SK-MEL-5 (cell line): ENCODE measurements around the gene ORAI3. TPM values are rescaled to one million over a fixed set of nuclear protein-coding genes. Genes with fewer than 3 reads are reported as not detected.

Source experiments
- DNase-seq: peaks from one replicate; pipeline ENCODE4 v3.0.0-alpha.2; 2016; ENCODE audit warnings: low read depth, low spot score
- in situ Hi-C: cut with HindIII; loops from 2 replicates; pipeline ENCODE4 v1.10.0; 2016; ENCODE audit warnings: low sequenced_read_pairs, high pct_unique_total_duplicates, low pct_unique_long_range_greater_than_20kb
- total RNA-seq: library from RNA; depleted of rRNA; stranded (reverse); fragments of >200 nt; shearing (Covaris generic); gene quantifications from 2 replicates; pipeline ENCODE4 v1.2.3, GENCODE V29; 2014

Gene ORAI3
- total RNA-seq, 1 experiment from 2014 or later: 43.9 TPM

DNA sequence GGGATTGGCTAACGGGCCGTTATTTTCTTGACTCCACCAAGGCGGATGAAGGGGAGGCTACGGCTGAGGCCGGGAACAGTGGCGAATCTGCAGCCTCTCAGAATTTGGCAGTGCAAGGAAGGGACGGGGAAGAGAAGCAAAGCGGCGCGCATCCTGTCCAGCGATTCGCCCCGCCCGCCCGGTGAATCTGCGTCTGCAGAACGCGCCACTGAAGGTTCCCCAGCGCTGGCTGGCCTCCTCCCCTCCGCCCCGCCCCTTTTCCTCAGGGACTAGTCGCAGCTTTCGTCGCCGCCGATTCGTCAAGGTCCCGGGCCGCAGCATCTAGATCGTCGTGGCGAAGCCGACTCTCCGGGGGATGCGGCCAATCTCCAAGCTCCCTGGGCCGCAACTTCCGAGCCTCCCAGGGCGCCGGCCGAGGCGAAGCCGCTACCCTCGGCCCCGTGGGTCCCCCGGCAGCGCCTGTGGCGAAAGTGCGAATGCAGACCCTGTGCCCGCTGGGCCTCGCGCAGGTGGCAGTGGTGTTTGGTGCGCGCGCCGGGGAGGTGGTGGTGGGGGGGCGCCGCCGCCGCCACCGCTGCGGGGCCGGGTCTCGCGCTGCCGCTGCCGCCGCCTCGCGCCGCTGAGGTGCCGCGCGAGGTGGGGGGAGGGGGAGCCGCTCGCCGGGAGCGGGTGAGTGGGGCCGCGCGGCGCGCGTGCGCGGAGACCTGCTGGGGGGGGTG lies 8.7 kb downstream of the ORAI3 start, which contains the start of gene SETD1A:
TSS of gene SETD1A (plus strand) at position 299 of the 719 bp plus-strand sequence. CDS start 978 bp downstream, outside the sequence.
- in situ Hi-C loops: no loop called here
- DNase-seq: peak; percentile 91

DNA sequence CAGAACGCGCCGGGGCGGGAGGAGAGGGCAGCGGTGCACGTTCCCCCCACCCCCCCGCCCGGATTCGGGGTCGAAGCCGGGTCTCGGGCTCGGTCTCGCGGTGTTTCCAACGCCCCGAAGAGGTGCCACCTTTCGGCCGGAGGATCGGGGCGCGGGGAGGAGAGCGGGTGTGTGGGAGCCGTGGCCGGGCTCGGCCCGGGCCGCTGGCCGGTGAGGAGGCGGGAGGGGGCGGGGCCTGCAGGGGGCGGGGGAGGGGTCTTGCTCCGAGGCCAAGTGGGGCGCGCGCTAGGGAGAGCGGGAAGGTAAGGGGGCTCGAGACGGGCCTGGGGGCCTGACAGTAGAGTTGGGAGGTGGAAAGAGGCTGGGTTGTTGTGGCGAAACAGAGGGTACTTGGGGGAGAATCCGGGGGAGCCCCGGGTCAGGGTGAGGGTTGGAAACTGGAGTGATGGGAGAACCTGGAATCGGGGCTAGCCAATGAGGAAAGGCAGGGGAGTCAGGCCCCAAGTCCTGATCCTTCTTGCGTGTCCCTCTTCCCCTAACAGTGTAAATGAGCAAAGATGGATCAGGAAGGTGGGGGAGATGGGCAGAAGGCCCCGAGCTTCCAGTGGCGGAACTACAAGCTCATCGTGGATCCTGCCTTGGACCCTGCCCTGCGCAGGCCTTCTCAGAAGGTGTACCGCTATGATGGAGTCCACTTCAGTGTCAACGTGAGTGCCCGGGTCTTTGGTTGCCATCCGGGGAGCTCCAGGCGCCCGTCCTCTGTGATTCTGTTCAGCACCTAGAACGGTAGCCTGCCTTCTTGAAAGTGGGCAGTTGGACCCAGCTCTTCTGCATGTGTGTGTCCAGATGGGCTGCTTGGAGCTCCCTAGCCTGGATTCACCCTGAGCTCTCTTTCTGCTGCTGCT lies 9.6 kb downstream of the ORAI3 start:
- in situ Hi-C loops: no loop called here
- DNase-seq: peak; percentile 42

DNA sequence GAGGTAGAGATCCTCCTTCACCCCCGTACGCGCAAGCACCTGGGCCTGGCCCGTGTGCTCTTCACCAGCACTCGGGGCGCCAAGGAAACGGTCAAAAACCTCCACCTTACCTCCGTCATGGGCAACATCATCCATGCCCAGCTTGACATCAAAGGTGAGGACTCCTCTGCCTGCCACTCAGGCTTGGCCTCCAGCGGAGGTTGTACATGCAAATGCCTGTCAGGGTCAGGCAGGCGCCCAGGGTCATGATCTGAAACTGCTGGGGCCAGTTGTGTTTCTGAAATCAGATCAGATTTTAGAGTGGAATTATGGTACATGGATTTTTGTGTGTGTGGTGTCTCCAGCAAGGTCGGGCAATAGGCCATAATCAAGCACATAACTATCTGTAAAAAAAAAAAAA lies 12.5 kb downstream of the ORAI3 start:
- DNase-seq: no peak

DNA sequence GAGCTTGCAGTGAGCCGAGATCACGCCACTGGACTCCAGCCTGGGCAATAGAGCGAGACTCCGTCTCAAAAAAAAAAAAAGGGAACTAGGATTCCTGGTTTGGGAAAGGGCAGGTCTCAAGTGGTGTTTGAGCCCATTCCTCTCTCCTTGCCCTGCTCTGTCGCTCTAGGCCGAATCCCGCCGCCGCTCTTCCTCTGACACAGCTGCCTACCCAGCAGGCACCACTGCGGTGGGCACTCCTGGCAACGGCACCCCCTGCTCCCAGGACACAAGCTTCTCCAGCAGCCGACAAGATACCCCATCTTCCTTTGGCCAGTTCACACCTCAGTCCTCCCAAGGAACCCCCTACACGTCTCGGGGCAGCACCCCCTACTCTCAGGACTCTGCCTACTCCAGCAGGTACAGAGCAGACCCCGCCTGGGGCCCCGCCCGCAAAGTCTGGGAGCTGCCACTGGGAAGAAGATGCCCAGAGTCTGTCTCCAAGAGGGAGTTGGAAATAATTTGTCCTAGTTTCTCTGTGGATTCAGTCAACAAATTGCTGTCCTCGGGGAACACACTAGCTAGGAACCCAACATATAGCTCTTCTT lies 15.2 kb downstream of the ORAI3 start:
- DNase-seq: no peak
- in situ Hi-C loops: no loop called here

More for the DNA sequence above, 12.5 kb downstream of the ORAI3 start:
- in situ Hi-C loops: no loop called here

DNA sequence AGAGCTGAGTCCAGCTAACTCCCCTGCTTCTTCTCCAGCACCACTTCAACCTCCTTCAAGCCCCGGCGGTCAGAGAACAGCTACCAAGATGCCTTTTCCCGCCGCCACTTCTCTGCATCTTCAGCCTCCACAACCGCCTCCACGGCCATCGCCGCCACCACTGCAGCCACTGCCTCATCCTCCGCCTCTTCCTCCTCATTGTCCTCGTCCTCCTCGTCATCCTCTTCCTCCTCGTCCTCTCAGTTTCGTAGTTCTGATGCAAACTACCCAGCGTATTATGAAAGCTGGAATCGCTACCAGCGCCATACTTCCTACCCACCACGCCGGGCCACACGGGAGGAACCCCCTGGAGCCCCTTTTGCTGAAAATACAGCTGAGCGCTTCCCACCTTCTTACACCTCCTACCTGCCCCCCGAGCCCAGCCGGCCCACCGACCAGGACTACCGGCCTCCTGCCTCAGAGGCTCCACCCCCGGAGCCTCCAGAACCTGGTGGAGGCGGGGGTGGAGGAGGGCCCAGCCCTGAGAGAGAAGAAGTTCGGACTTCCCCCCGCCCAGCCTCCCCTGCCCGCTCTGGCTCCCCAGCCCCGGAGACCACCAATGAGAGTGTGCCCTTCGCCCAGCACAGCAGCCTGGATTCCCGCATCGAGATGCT lies 15.8 kb downstream of the ORAI3 start:
- in situ Hi-C loops: no loop called here

DNA sequence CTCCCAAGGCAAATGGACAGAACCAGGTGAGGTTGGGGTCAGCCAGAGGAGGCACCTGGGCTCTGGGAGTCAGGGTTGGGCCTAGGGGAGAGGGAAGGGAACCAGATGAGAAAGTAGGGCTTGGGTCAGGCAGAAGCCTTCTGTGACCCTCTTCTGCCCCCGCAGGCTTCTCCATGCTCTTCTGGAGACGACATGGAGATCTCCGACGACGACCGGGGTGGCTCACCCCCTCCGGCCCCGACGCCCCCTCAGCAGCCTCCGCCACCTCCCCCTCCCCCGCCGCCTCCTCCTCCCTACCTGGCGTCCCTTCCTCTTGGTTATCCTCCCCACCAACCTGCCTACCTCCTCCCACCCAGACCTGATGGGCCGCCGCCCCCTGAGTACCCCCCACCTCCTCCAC lies 16.6 kb downstream of the ORAI3 start:
- in situ Hi-C loops: no loop called here
- DNase-seq: no peak

More for the DNA sequence above, 15.8 kb downstream of the ORAI3 start:
- no peak for DNase-seq

DNA sequence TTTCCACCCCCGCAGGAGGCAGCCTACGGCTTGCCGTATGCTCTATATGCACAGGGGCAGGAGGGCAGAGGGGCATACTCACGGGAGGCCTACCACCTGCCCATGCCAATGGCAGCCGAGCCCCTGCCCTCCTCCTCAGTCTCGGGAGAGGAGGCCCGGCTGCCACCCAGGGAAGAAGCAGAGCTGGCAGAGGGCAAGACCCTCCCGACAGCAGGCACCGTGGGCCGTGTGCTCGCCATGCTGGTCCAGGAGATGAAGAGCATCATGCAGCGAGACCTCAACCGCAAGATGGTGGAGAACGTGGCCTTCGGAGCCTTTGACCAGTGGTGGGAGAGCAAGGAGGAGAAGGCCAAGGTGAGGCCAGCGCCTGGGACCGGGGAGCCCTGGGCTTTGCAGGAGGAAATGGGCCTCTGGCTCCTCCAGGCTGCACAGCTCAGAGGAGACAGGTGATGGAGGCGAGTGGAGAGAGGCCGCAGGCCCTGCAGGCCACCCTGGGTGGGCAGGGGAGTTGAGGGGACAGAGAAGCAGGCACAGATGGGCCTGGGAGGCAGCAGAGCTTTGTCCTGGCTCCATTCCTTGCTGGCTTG lies 17.3 kb downstream of the ORAI3 start:
- in situ Hi-C loops: no loop called here
- DNase-seq: no peak

DNA sequence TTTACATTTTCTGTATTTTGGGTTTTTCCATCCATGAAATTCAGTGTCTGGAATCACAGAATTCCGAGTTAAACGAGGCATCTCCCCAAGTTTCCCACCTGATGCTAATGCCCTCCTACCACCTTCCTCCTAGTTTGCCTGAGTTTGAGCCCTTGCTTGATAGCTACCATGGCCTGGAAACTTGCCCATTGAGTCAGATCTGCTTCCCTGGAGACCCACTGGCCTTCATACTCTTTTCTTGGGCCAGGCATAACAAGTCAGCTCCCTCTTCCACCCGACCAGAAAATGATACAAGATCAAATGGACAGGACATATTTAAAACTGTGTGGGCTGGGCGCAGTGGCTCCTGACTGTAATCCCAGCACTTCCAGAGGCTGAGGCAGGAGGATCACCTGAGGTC lies 18.9 kb downstream of the ORAI3 start:
- in situ Hi-C loops: no loop called here
- DNase-seq: no peak

DNA sequence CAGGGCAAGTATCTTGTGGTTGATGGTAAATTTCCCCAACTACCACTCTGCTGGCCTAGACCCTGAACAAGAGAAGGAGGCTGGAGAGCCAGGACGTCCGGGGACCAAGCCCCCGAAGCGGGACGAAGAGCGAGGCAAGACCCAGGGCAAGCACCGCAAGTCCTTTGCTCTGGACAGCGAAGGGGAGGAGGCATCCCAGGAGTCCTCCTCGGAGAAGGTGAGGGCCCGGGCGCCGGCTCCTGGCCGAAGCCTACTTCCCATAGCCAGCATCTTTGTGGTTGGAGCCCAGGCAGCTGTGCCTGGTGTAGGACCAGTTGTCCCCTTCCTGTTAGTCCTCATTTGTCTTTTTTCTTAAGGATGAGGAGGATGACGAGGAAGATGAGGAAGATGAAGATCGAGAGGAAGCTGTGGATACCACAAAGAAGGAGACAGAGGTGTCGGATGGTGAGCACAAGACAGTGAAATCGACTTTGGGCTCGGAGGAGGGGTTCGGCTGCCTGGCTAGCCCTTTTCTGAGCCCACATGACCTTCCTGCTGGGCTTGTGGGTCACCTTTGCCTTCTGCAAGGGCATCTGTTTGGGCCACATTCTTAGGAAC lies 20.5 kb downstream of the ORAI3 start:
- in situ Hi-C loops: no loop called here
- no peak for DNase-seq

DNA sequence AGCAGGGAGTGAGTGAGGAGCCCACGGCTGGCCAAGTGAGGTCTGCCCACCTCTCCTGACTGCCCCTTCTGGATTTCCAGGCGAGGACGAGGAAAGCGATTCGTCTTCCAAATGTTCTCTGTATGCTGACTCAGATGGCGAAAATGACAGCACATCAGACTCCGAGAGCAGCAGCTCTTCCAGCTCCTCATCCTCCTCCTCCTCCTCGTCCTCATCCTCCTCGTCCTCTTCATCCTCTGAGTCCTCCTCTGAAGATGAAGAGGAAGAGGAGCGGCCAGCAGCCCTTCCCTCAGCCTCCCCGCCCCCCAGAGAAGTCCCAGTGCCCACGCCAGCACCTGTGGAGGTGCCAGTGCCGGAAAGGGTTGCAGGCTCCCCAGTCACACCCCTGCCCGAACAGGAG lies 22.4 kb downstream of the ORAI3 start:
- in situ Hi-C loops: no loop called here
- no peak for DNase-seq

DNA sequence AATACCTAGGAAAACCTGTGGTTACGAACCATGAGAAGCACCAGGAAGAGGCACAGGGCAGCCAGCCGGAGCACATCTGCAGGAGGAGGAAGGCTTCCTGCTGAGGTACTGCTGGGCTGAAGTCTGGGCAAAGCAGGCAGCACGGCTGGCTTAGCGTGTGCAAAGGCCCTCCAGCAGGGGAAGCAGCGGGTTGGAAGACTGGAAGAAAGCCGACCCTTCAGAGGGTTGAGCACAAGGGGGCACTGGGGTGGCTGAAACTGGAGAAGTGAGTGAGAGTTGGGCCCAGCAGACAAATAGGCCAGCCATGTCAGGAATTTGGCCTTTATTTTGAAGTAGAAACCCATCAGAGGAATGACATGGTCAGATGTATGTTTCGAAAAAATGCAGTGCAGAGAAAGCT lies 24.0 kb downstream of the ORAI3 start:
- DNase-seq: peak; percentile 22
- in situ Hi-C loops: no loop called here

DNA sequence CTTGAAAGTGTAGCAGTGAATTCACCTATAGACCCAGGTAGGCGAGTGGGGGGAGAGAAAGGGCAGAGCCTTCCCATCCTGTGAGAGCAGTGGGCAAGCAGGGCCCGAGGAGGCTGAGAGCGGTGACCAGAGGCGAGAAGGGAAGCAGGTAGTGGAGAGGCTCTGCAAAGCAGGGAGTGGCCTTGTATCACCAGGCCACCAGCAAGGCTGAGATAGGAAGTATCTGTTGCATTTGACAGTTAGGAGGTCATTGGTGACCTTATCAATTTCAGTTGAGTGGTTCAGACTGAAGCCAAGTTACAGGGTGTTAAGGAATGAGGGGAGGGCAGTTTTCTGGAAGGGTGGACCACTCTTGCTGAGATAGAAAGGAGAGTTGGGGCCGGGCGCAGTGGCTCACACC lies 25.5 kb downstream of the ORAI3 start:
- in situ Hi-C loops: no loop called here
- no peak for DNase-seq

DNA sequence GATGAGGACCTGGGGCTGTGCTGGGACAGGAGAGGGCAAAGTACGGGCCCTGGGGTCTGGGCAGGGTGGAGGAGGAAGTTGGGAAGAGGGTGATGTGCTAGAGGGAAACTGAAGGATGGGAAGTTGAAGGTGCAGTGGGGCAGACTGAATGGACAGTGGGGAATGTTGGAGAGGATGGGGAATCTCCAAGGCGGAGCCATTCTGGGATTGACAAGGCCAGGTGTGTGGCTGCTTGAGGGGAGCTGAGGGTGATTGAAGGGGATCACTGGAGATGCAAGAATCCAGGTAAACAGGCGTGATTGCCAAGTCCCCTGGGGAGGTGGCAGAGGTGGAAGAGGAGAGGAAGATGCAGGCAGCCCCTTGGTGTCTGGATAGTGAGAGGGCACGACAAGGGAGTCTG lies 27.6 kb downstream of the ORAI3 start:
- in situ Hi-C loops: no loop called here
- no peak for DNase-seq

DNA sequence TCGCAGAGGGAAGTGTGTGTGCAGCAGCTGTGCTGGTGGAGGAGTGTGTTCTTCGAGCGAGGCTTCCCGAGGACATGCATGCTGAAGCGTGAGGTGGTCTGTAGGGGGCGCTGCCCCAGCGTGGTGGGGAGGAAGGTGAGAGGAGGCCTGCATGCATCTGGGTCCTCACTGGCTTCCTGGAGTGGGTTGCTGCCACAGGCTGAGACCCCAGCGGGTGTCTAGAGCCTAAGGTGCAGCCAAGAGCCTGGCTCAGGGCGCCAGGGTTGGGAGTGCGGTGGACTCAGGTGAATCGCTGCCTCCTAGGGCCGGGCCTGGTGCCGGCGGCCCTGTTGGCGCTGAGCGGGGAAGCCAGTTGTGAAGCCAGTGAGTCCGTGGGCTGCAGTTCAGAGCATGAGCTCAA lies 28.6 kb downstream of the ORAI3 start:
- peak; percentile 26 for DNase-seq
- in situ Hi-C loops: no loop called here

DNA sequence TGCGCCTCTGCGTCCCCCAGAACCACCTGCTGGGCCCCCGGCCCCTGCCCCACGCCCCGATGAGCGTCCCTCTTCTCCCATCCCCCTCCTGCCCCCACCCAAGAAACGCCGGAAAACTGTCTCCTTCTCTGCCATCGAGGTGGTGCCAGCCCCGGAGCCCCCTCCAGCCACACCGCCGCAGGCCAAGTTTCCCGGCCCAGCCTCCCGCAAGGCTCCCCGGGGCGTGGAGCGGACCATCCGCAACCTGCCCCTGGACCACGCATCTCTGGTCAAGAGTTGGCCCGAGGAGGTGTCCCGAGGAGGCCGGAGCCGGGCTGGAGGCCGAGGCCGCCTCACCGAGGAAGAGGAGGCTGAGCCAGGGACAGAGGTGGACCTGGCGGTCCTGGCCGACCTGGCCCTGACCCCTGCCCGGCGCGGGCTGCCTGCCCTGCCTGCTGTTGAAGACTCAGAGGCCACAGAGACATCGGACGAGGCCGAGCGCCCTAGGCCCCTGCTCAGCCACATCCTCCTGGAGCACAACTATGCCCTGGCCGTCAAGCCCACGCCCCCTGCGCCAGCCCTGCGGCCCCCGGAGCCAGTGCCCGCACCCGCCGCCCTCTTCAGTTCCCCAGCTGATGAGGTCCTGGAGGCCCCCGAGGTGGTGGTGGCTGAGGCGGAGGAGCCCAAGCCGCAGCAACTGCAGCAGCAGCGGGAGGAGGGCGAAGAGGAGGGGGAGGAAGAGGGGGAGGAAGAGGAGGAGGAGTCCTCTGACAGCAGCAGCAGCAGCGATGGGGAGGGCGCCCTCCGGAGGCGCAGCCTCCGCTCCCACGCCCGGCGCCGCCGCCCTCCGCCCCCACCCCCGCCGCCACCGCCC lies 30.5 kb downstream of the ORAI3 start:
- in situ Hi-C loops: no loop called here
- DNase-seq: no peak

DNA sequence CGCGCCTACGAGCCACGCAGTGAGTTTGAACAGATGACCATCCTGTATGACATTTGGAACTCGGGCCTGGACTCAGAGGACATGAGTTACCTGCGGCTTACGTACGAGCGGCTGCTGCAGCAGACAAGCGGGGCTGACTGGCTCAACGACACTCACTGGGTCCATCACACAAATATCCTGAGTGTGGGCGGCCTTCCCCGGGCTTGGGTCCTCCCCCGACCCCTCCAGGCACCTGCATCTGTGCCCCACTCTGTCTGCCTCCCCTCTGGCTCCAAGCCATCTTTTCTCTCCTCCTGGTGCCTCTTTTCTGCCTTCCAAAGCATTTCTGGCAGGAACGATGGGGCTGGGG lies 31.1 kb downstream of the ORAI3 start:
- DNase-seq: no peak
- in situ Hi-C loops: no loop called here

DNA sequence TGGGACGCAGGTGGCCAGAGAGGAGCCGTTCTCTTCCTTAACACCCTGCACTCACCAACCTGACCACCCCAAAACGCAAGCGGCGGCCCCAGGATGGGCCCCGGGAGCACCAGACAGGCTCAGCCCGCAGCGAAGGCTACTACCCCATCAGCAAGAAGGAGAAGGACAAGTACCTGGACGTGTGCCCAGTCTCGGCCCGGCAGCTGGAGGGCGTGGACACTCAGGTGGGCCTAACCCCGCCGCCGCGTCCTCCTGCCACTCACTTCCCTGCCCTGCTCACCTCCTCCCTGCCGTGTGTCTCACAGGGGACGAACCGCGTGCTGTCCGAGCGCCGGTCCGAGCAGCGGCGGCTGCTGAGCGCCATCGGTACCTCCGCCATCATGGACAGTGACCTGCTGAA lies 31.6 kb downstream of the ORAI3 start:
- in situ Hi-C loops: no loop called here
- DNase-seq: no peak
